Psoas muscle (tissue), 8 donors: ENCODE data around the gene LCAT. TPM values are rescaled to one million over a fixed set of nuclear protein-coding genes. Genes with fewer than 3 reads are reported as not detected.
"Not testable (repeated sequence)": the region's sequence is repeated elsewhere in the genome, so short reads cannot be mapped to it uniquely, and the experiment has no call there.

ENCODE experiments used
- ATAC-seq, 4 donors: fragments of 200-7000 bp; cut with Tn5 transposase; one replicate each; pipeline ENCODE4 v1.9.1; 2020; ENCODE audit warnings: moderate library complexity in 3 of 4, mild to moderate bottlenecking in 2 of 4
- DNase-seq, 2 donors: peaks; one replicate each; pipeline ENCODE4 v3.0.0-alpha.2; 2020
- H3K27ac ChIP-seq: fragments of 200-600 bp; one replicate; pipeline ENCODE4 v1.8.0; 2022
- H3K27me3 ChIP-seq, 3 donors: fragments of 200-600 bp in 1 of 3; one replicate each; pipeline versions ENCODE4 v1.6.1 to v1.8.0; 2013 to 2022; ENCODE audit warnings: low read length in 2 of 3, mild to moderate bottlenecking in 2 of 3, moderate library complexity in 1 of 3; ENCODE audit not compliant: insufficient read depth in 3 of 3
- H3K36me3 ChIP-seq, 2 donors: fragments of 200-600 bp in 1 of 2; one replicate each; pipeline versions ENCODE4 v1.6.1 to v1.8.0; 2013 to 2022; ENCODE audit warnings: low read depth in 1 of 2, mild to moderate bottlenecking in 1 of 2, moderate library complexity in 1 of 2; ENCODE audit not compliant: insufficient read depth in 1 of 2
- H3K4me1 ChIP-seq: fragments of 200-600 bp; one replicate; pipeline ENCODE4 v1.8.0; 2022
- H3K4me3 ChIP-seq: fragments of 200-600 bp; one replicate; pipeline ENCODE4 v1.8.0; 2022; ENCODE audit warnings: mild to moderate bottlenecking
- H3K9me3 ChIP-seq: fragments of 200-600 bp; one replicate; pipeline ENCODE4 v1.8.0; 2022
- WGBS, 3 donors: extraction: QIAGEN DNeasy Blood & Tissue Kit; methylation state at CpG; one replicate each; pipeline versions ENCODE4 v1.1.6 to v1.1.7; 2013; 5-methylcytosine and 5-hydroxymethylcytosine counted together
- intact Hi-C, 2 donors: fragments of 100-400 bp; cut with DNase I; formaldehyde crosslinking; loops; one replicate each; pipeline versions ENCODE4 v1.11.0 to v1.14.2; 2022
- polyA plus RNA-seq, 3 donors: library from polyadenylated mRNA; stranded (reverse); fragments of 200-250 nt; gene quantifications; one replicate each; pipeline ENCODE4 v1.2.3, GENCODE V29; 2013
- total RNA-seq, 4 donors: library from RNA; stranded (reverse); fragmentation: NEBNext Ultra II Directional in 2 of 4; extraction: Animal tissue kit (Norgen Biotek cat#: 25700) in 2 of 4; gene quantifications; one replicate each; pipeline versions ENCODE4 v1.2.1 to v1.2.4, GENCODE V29; 2021 to 2023
- TF ChIP-seq, protein P1 (sequence below): fragments of 200-600 bp; IDR thresholded peaks from one replicate; pipeline ENCODE4 v1.8.0; 2022; ENCODE audit warnings: antibody characterized with exemption
- donor health status: healthy with polysubstance abuse.
- donor health status: DM: no; HTN: no; CAD: no; lungs with moderate emphysema.
- donor health status: Bipolar disorder and iron deficiency.
- donor health status: healthy.
- donor health status: DM: yes; HTN: yes; CAD: no.
- donor health status: DM: no; HTN: no; CAD: no.
- donor health status: DM: no; HTN: no; CAD: no.
- donor health status: DM: yes; HTN: yes; CAD: no.

The LCAT gene
- total and polyA plus RNA-seq, 7 donors, result 4.1 to 15.1 (median 8.0) TPM

DNA sequence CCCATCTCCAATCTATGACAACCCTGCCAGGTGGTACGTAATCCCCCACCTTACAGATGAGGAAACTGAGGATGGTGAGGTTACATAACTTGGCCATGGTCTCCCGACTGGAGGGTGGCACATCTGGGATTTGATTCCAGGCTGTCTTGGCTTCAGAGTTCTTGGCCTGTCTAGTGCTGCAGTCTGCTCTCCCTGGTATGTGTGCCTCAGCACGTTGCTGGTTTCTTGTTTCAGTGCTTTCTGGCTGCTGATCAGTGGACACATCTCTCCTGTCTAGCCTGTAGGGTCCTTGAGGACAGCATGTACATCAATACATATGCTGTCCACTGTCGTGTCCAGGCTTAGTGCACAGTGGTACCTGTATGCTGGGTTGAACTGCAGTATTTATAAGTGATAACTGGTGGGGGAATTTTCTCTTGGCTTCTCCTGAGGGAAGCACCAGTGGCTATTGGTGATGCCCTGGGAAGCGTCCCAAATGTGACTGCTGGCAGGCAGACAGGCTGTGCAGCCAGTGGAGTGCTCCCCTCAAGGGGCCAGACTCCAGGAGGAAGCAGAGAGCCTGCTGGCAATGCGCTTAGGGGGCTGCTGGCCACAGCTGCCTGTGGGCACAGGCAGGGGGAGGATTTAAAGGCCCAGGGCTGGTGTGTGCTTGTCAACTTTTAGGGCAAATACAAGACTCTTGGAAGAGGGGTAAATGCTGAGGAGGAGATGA, 26.6 kb downstream of the LCAT start:
- Histone ChIP-seq H3K36me3 (no peaks in the 10 kb centered on the region), H3K27ac (peak overlapping the region; percentile 91), H3K4me1 (peaks cover 72% of the 10 kb centered on the region), H3K4me3 (peak overlapping the region; percentile 15), H3K27me3 (no peaks in the 10 kb centered on the region), H3K9me3 (no peaks in the 10 kb centered on the region)
- intact Hi-C loops, result no loop called here
- DNase-seq (peak in 1 of 2 donors; percentile 72), ATAC-seq (peak; percentile 71 to 84 (median 78))
- TF ChIP-seq, protein P1, sequence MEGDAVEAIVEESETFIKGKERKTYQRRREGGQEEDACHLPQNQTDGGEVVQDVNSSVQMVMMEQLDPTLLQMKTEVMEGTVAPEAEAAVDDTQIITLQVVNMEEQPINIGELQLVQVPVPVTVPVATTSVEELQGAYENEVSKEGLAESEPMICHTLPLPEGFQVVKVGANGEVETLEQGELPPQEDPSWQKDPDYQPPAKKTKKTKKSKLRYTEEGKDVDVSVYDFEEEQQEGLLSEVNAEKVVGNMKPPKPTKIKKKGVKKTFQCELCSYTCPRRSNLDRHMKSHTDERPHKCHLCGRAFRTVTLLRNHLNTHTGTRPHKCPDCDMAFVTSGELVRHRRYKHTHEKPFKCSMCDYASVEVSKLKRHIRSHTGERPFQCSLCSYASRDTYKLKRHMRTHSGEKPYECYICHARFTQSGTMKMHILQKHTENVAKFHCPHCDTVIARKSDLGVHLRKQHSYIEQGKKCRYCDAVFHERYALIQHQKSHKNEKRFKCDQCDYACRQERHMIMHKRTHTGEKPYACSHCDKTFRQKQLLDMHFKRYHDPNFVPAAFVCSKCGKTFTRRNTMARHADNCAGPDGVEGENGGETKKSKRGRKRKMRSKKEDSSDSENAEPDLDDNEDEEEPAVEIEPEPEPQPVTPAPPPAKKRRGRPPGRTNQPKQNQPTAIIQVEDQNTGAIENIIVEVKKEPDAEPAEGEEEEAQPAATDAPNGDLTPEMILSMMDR, result no peak
- WGBS, 3 donors, result 15 to 27% (median 23%) methylated on average over 6 of the region's 6 CpGs

DNA sequence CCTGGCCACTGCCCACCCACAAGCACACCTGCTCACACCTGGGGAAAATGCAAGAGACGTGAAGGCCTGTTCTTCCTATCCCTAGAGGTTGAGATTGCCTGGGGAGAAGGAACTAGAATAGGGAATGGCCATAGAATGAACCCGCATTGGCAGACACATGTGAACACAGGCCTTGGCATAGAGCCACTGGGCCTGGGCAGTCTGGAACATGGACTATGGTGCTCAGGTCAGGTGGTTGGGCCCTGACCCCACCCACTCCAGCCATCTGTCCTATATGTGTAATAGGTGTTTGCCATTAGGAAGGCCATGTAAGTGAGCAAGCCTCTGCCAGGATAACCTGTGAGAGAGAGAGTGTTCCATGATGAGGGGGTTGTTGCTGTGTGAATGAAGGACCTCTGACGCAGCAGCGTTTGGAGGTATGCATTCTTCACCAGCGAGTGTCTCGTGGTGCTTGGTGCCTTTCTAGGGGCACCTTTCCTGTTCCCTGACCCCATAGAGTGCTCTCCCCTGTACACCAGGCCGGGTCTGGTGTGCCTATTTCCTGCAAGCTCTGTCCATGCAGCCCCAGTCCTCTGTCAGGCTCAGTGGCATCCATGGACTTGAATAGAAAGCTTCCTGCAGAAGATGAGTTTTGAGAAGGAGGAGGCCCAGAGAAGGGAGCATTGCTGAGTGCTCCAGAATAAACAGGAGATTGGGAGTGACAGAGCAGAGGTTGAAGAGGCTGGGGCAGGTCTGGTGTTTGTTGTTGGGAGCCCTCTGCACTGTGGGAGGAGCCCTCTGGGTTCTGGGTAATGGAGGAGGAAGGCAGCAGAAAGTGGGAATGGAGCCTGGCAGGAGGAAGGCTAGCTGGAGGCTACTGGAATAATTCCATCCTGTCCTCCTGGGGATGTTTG, 27.8 kb downstream of the LCAT start:
- intact Hi-C loops, result no loop called here
- Histone ChIP-seq H3K4me1 (peaks cover 64% of the 10 kb centered on the region), H3K36me3 (peaks cover 0 to 9% of the 10 kb centered on the region in 2 donors), H3K4me3 (no peak overlapping the region), H3K9me3 (no peaks in the 10 kb centered on the region), H3K27me3 (no peaks in the 10 kb centered on the region), H3K27ac (peak overlapping the region; percentile 91)
- TF ChIP-seq, protein P1, result no peak
- no peak for DNase-seq
- WGBS, 3 donors, result 52 to 64% (median 62%) methylated on average over 7 of the region's 7 CpGs
- ATAC-seq, result peak in 3 of 4 donors; percentile 7 to 29 (median 23)

DNA sequence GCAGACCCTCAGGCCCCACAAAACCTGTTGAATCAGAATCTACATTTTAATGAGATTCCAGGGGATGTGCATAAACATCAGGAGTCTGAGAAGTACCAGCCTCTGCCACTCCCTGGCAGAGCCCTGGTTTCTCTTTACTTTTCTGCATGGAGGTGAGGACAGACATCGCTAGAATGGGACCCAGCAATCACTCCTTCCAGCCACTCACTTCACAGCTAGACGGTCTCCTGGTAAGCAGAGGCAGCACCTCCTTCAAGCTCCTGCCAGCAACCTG, 28.5 kb downstream of the LCAT start:
- 47 to 67% (median 55%) methylated on average over 1 to 2 of the region's 2 CpGs for WGBS, 3 donors
- intact Hi-C loops, ATAC-seq, H3K4me3 ChIP-seq, H3K9me3 ChIP-seq, DNase-seq, H3K27me3 ChIP-seq: not testable (repeated sequence)
- peaks cover 0 to 15% of the 10 kb centered on the region in 2 donors for H3K36me3 ChIP-seq
- H3K4me1 ChIP-seq, result peaks cover 58% of the 10 kb centered on the region
- H3K27ac ChIP-seq, result peak overlapping the region; percentile 91

DNA sequence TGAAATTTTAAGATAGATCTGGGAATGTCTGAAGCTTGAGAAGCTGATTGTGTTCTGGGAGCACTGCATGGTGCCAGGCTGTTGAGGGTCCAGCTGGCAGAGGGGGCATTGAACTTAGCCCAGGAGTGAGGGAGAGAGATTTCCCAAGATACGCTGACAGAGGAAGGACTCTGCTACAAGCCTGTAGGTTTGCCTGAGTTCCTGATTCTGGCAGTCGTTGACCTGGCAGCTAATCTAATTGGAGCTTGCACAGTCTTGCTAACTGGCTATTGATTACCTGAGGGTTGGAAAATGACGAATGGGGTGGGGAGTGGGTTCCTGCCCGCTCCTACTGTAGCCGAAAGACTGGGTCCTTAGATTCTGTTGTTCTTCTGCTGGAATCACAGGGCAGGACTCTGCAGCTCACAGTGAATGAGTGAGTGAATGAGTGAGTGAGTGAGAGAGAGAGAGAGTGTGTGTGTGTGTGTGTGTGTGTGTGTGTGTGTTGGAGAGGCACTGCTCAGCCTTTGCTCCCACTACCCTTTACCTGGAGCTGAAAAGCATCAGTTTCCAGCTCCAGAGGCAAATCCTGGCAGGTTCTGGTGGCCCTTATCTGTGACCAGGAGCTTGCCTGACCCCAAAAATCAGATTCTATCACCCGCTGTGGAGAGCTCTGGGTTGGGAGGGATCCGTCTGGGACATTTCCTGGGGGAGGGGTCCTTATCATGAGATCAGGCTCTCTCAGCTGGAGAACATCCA, 29.0 kb downstream of the LCAT start:
- H3K9me3 ChIP-seq, result no peaks in the 10 kb centered on the region
- H3K36me3 ChIP-seq, result peaks cover 0 to 19% of the 10 kb centered on the region in 2 donors
- peak overlapping the region; percentile 91 for H3K27ac ChIP-seq
- peaks cover 53% of the 10 kb centered on the region for H3K4me1 ChIP-seq
- TF ChIP-seq, protein P1, result no peak
- intact Hi-C loops, result no loop called here
- DNase-seq, result no peak
- WGBS, 3 donors, result 58 to 78% (median 61%) methylated on average over 7 of the region's 7 CpGs
- no peaks in the 10 kb centered on the region for H3K27me3 ChIP-seq
- no peak for ATAC-seq
- no peak overlapping the region for H3K4me3 ChIP-seq

DNA sequence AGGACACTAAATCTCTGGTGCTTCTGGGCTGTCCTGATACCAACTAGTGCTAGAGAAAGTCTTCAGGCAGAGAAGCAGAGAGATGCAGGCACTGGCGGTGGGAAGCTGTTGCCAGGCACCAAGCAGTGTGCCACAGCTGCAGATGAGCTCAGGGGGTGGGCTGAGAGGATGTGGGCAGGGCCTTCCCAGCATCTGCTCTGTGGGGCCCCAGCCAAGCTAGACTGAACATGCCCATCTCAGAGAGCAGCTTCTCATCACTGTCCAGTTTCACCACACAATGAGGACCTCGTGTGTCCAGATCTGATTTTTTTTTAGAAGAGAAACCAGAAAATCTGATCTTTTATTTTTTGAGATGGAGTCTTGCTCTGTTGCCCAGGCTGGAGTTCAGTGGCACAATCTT, 33.8 kb downstream of the LCAT start:
- ATAC-seq, result peak in 3 of 4 donors; percentile 47 to 55 (median 48)
- no peaks in the 10 kb centered on the region for H3K27me3 ChIP-seq
- TF ChIP-seq, protein P1, result no peak
- WGBS, 3 donors, result 41 to 46% (median 46%) methylated on average over 2 of the region's 2 CpGs
- H3K36me3 ChIP-seq, result peaks cover 0 to 33% of the 10 kb centered on the region in 2 donors
- intact Hi-C loops, result no loop called here
- H3K4me3 ChIP-seq, result no peak overlapping the region
- no peak overlapping the region for H3K27ac ChIP-seq
- H3K4me1 ChIP-seq, result peaks cover 12% of the 10 kb centered on the region
- no peak for DNase-seq
- H3K9me3 ChIP-seq, result no peaks in the 10 kb centered on the region
